RWPE2 (cell line): ENCODE measurements around the gene PSMD2.
"Not testable (repeated sequence)": the region's sequence is repeated elsewhere in the genome, so short reads cannot be mapped to it uniquely, and the experiment has no call there.

Source experiments
- ATAC-seq: fragments of 200-7000 bp; cut with Tn5 transposase; 3 replicates; pipeline ENCODE4 v1.9.1; 2021; ENCODE audit warnings: low read depth
- DNase-seq: peaks from one replicate; pipeline ENCODE4 v3.0.0-alpha.2; 2020; ENCODE audit warnings: low spot score
- H3K27ac ChIP-seq: fragments of 450-650 bp; 2 replicates; pipeline ENCODE4 v1.5.1; 2017; ENCODE audit warnings: mild to moderate bottlenecking; ENCODE audit not compliant: poor library complexity, severe bottlenecking
- H3K27me3 ChIP-seq: fragments of 250-450 bp; sonication (Bioruptor Pico); 2 replicates; pipeline ENCODE4 v1.5.1; 2021; ENCODE audit warnings: mild to moderate bottlenecking, moderate library complexity; ENCODE audit not compliant: insufficient read depth, poor library complexity, severe bottlenecking
- H3K36me3 ChIP-seq: fragments of 250-450 bp; sonication (Bioruptor Pico); 2 replicates; pipeline ENCODE4 v1.5.1; 2020; ENCODE audit warnings: low read depth, mild to moderate bottlenecking, moderate library complexity
- H3K4me1 ChIP-seq: fragments of 250-450 bp; sonication (Bioruptor Pico); 2 replicates; pipeline ENCODE4 v1.5.1; 2021; ENCODE audit warnings: mild to moderate bottlenecking, moderate library complexity; ENCODE audit not compliant: insufficient read depth, poor library complexity, severe bottlenecking
- H3K4me3 ChIP-seq: fragments of 250-450 bp; sonication (Bioruptor Pico); 2 replicates; pipeline ENCODE4 v1.5.1; 2021; ENCODE audit warnings: mild to moderate bottlenecking, moderate library complexity; ENCODE audit not compliant: severe bottlenecking
- H3K9me3 ChIP-seq: fragments of 250-450 bp; sonication (Bioruptor Pico); 2 replicates; pipeline ENCODE4 v1.5.1; 2021; ENCODE audit warnings: mild to moderate bottlenecking, moderate library complexity; ENCODE audit not compliant: severe bottlenecking
- CTCF ChIP-seq: fragments of 450-650 bp; IDR thresholded peaks from one replicate; pipeline ENCODE4 v1.5.1; 2017; ENCODE audit warnings: mild to moderate bottlenecking, moderate library complexity; ENCODE audit not compliant: poor library complexity, severe bottlenecking

The PSMD2 gene

GRCh38 chr3:184338511-184338945 lies 39.5 kb downstream of the PSMD2 start:
- no peak for ATAC-seq

DNA sequence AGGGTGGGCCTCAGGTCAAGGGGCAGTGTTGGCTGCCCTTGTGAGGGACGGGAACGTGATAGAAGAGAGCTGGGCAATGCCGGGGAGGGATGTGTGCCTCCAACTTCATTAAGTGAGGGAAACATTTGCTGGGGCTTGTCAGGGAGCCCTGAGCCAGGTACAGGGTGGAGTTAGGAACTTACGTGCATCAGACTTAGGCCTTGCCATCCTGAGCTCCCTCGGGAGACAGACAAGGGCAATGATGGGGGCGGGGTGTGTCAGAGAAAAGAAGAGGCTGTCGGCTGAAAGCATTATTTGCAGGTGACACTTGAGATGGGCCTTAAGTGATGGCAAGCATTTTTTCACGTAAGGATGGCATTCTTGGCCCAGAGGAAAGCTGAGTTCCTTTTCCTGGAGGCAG lies 40.0 kb downstream of the PSMD2 start:
- peaks cover 20% of the 10 kb centered on the region for H3K4me1 ChIP-seq

More at GRCh38 chr3:184338511-184338945, 39.5 kb downstream of the PSMD2 start:
- TF ChIP-seq CTCF, result no peak
- Histone ChIP-seq H3K4me3 (no peak overlapping the region), H3K27me3 (no peaks in the 10 kb centered on the region), H3K36me3 (peaks cover 41% of the 10 kb centered on the region), H3K27ac (peak overlapping the region; percentile 1), H3K4me1 (peaks cover 25% of the 10 kb centered on the region), H3K9me3 (no peaks in the 10 kb centered on the region)
- DNase-seq, result no peak

DNA sequence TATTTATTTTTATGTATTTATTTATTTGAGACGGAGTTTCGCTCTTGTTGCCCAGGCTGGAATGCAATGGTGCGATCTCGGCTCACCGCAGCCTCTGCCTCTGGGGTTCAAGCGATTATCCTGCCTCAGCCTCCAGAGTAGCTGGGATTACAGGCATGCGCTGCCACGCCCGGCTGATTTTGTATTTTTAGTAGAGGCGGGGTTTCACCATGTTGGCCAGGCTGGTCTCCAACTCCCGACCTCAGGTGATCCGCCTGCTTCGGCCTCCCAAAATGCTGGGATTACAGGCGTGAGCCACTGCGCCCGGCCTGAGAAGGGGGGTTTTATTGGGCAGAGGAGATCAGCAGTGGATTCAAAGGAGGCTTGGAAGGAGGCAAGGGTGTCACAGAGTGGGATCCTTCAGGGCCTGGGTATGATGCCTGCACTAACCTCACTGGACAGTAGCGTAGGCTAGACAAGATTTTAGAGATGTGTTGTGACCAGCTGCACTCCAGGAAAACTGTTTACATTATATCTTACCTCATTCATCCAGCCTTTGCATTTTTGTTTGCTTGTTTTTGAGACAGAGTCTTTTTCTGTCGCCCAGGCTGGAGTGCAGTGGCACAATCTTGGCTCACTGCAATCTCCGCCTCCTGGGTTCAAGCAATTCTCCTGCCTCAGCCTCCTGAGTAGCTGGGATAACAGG lies 40.6 kb downstream of the PSMD2 start:
- H3K4me3 ChIP-seq, H3K27me3 ChIP-seq: not testable (repeated sequence)

More for the DNA sequence above, 40.0 kb downstream of the PSMD2 start:
- Histone ChIP-seq H3K27me3 (no peaks in the 10 kb centered on the region), H3K36me3 (peaks cover 40% of the 10 kb centered on the region), H3K27ac (peak overlapping the region; percentile 1), H3K4me3 (no peak overlapping the region), H3K9me3 (no peaks in the 10 kb centered on the region)
- no peak for TF ChIP-seq CTCF
- DNase-seq, result no peak
- ATAC-seq, result no peak

DNA sequence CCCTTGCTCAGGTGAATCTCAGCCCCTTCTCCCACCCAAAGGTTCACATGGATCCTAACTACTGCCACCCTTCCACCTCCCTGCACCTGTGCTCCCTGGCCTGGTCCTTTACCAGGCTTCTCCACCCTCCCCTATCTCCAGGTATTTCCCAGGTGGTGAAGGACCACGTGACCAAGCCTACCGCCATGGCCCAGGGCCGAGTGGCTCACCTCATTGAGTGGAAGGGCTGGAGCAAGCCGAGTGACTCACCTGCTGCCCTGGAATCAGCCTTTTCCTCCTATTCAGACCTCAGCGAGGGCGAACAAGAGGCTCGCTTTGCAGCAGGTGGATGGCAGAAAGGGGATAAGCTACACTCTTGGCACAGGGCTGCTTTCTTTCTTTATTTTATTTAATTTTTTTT lies 42.9 kb downstream of the PSMD2 start:
- Histone ChIP-seq H3K27me3 (no peaks in the 10 kb centered on the region), H3K4me3 (no peak overlapping the region), H3K4me1 (peaks cover 12% of the 10 kb centered on the region), H3K27ac (no peak overlapping the region), H3K36me3 (peaks cover 26% of the 10 kb centered on the region), H3K9me3 (no peaks in the 10 kb centered on the region)
- no peak for DNase-seq
- ATAC-seq, result peak; percentile 58
- TF ChIP-seq CTCF, result no peak

More for the DNA sequence above, 40.6 kb downstream of the PSMD2 start:
- Histone ChIP-seq H3K27ac (peak overlapping the region; percentile 1), H3K4me1 (peaks cover 14% of the 10 kb centered on the region), H3K36me3 (peaks cover 36% of the 10 kb centered on the region)
- DNase-seq, ATAC-seq, H3K9me3 ChIP-seq: not testable (repeated sequence)

- peaks cover 5% of the 10 kb centered on the region for H3K4me1 ChIP-seq
- DNase-seq (no peak), ATAC-seq (no peak)
- no peak for TF ChIP-seq CTCF
- no peaks in the 10 kb centered on the region for H3K9me3 ChIP-seq
- no peak overlapping the region for H3K4me3 ChIP-seq
- H3K36me3 ChIP-seq, result peaks cover 21% of the 10 kb centered on the region
- no peak overlapping the region for H3K27ac ChIP-seq
- no peaks in the 10 kb centered on the region for H3K27me3 ChIP-seq
Observed at GRCh38 chr3:184343200-184343876, 44.3 kb downstream of the PSMD2 start.
